GM23338 (cell line): ENCODE data around the gene OR6J1.

ENCODE experiments used
- POLR2AphosphoS5 ChIP-seq: IDR thresholded peaks from 2 replicates; pipeline ENCODE4 v1.6.1; 2016; ENCODE audit warnings: antibody characterized with exemption, low read depth
- TF ChIP-seq, protein P1 (sequence below), 2 experiments: fragments of 200-600 bp in 1 of 2; sonication (generic) in 1 of 2; conservative IDR thresholded peaks; 2 replicates each; pipeline versions ENCODE4 v1.5.1 to v1.6.1; 2016 to 2017; ENCODE audit warnings: antibody characterized with exemption in 2 of 2, low read depth in 2 of 2, mild to moderate bottlenecking in 2 of 2, moderate library complexity in 1 of 2

DNA sequence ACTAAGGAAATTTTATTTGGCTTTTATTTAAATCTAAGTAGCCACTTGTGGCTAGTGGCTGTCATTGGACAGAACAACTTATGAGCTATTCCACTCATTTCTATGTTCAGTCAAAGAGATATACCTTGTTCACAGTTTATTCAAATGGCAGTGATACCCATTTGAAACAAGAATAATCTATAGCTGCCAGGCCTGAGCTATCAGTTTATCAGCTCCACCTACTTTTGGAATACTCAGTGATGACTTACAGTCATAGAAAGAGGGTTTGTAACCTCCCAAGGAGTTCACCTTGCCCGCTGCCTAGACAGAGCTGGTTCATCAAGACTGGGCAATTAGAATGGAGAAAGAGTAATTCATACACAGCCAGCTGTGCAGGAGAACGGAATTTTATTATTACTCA, 50.6 kb downstream of the OR6J1 start:
- no peak for TF ChIP-seq POLR2AphosphoS5
- TF ChIP-seq, protein P1, sequence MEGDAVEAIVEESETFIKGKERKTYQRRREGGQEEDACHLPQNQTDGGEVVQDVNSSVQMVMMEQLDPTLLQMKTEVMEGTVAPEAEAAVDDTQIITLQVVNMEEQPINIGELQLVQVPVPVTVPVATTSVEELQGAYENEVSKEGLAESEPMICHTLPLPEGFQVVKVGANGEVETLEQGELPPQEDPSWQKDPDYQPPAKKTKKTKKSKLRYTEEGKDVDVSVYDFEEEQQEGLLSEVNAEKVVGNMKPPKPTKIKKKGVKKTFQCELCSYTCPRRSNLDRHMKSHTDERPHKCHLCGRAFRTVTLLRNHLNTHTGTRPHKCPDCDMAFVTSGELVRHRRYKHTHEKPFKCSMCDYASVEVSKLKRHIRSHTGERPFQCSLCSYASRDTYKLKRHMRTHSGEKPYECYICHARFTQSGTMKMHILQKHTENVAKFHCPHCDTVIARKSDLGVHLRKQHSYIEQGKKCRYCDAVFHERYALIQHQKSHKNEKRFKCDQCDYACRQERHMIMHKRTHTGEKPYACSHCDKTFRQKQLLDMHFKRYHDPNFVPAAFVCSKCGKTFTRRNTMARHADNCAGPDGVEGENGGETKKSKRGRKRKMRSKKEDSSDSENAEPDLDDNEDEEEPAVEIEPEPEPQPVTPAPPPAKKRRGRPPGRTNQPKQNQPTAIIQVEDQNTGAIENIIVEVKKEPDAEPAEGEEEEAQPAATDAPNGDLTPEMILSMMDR (conservative IDR thresholded peaks at IDR 0.05; ENCODE audit: low read depth in 2 of 2), result no peak
